ENCODE results near the gene VASH2.
"Not testable (repeated sequence)": the region's sequence is repeated elsewhere in the genome, so short reads cannot be mapped to it uniquely, and the experiment has no call there.

Gene VASH2

GRCh38 chr1:212950243-212951125 lies at the start of gene VASH2:
Gene VASH2, plus strand, starts transcription at chr1:212950541. Its CDS starts 1,002 bp downstream, at chr1:212951543.
- Histone ChIP-seq H3K36me3 (ENCODE audit: control insufficient read depth, insufficient read depth, low read length) (peaks cover 8% of the 10 kb centered on the region), H3K4me3 (ENCODE audit: low read length) (peak within 1 kb of the TSS; percentile 89), H3K27ac (ENCODE audit: low read length) (no peak within 1 kb of the TSS), H3K4me1 (ENCODE audit: control insufficient read depth, insufficient read depth, low read length) (peaks cover 6% of the 10 kb centered on the region; the same call in 1 of the 2 replicates), H3K9me3 (ENCODE audit: control insufficient read depth, insufficient read depth, low read length) (no peaks in the 10 kb centered on the region), H3K27me3 (ENCODE audit: control insufficient read depth, insufficient read depth, low read length) (no peaks in the 10 kb centered on the region)
- no CpG with 5 or more reads among the region's 61 CpGs for WGBS (ENCODE audit: insufficient coverage, insufficient read length)
- peak; percentile 77 for DNase-seq (ENCODE audit: low read depth, low spot score)

DNA sequence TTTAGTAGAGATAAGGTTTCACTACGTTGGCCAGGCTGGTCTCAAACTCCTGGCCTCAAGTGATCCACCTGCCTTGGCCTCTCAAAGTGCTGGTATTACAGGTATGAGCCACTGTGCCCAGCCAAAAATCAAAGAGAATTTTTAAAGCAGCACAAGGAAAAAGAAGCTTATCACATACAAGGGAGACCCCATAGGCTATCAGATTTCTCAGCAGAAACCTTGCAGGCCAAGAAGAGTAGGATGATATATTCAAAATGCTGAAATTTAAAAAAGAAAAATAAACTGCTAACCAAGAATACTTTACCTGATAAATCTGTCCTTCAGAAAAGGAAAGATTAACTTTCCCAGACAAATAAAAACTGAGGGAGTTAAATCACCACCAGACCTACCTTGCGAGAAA lies 49.1 kb upstream of the VASH2 start:
- H3K27ac ChIP-seq (ENCODE audit: low read length) = no peak overlapping the region
- WGBS (ENCODE audit: insufficient coverage, insufficient read length) = no CpG with 5 or more reads among the region's 2 CpGs

GRCh38 chr1:212902054-212902453 lies 48.3 kb upstream of the VASH2 start:
- no peak for DNase-seq (ENCODE audit: low read depth, low spot score)
- Histone ChIP-seq H3K4me1 (ENCODE audit: control insufficient read depth, insufficient read depth, low read length) (peaks cover under 1% of the 10 kb centered on the region), H3K36me3 (ENCODE audit: control insufficient read depth, insufficient read depth, low read length) (peaks cover 12% of the 10 kb centered on the region; the same call in 1 of the 2 replicates), H3K4me3 (ENCODE audit: low read length) (no peak overlapping the region), H3K27me3 (ENCODE audit: control insufficient read depth, insufficient read depth, low read length) (no peaks in the 10 kb centered on the region), H3K9me3 (ENCODE audit: control insufficient read depth, insufficient read depth, low read length) (no peaks in the 10 kb centered on the region; the same call in 1 of the 2 replicates), H3K27ac (ENCODE audit: low read length) (no peak overlapping the region)
- no CpG with 5 or more reads among the region's 3 CpGs for WGBS (ENCODE audit: insufficient coverage, insufficient read length)

More for the DNA sequence above, 49.1 kb upstream of the VASH2 start:
- Histone ChIP-seq H3K4me1 (ENCODE audit: control insufficient read depth, insufficient read depth, low read length) (no peaks in the 10 kb centered on the region; the same call in 1 of the 2 replicates), H3K36me3 (ENCODE audit: control insufficient read depth, insufficient read depth, low read length) (peaks cover 11% of the 10 kb centered on the region; the same call in 1 of the 2 replicates), H3K9me3 (ENCODE audit: control insufficient read depth, insufficient read depth, low read length) (no peaks in the 10 kb centered on the region; the same call in 1 of the 2 replicates), H3K4me3 (ENCODE audit: low read length) (no peak overlapping the region), H3K27me3 (ENCODE audit: control insufficient read depth, insufficient read depth, low read length) (no peaks in the 10 kb centered on the region)
- DNase-seq (ENCODE audit: low read depth, low spot score) = no peak

DNA sequence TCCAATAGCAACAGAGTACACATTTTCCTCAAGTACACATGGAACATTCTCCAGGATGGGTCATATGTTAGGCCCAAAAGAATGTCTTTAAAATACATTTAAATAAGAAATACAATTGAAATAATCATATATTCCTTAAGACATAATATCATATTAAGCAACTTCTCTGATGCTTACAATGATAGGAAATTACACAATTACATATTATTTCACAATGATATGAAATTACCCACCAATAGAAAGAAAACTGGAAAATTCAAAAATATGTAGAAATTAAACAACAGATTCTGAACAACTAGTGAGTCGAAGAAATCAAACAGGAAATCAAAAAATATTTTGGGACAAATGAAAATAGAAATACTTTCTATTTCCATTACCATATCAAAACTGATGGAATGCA lies 46.7 kb upstream of the VASH2 start:
- no peak overlapping the region for H3K4me3 ChIP-seq (ENCODE audit: low read length)
- no CpG with 5 or more reads among the region's 1 CpG for WGBS (ENCODE audit: insufficient coverage, insufficient read length)
- H3K27ac ChIP-seq (ENCODE audit: low read length) = no peak overlapping the region
- no peaks in the 10 kb centered on the region for H3K27me3 ChIP-seq (ENCODE audit: control insufficient read depth, insufficient read depth, low read length)
- H3K9me3 ChIP-seq (ENCODE audit: control insufficient read depth, insufficient read depth, low read length) = no peaks in the 10 kb centered on the region; the same call in 1 of the 2 replicates
- H3K4me1 ChIP-seq (ENCODE audit: control insufficient read depth, insufficient read depth, low read length) = peaks cover 4% of the 10 kb centered on the region
- DNase-seq (ENCODE audit: low read depth, low spot score) = no peak
- H3K36me3 ChIP-seq (ENCODE audit: control insufficient read depth, insufficient read depth, low read length) = peaks cover 9% of the 10 kb centered on the region; the same call in 1 of the 2 replicates

DNA sequence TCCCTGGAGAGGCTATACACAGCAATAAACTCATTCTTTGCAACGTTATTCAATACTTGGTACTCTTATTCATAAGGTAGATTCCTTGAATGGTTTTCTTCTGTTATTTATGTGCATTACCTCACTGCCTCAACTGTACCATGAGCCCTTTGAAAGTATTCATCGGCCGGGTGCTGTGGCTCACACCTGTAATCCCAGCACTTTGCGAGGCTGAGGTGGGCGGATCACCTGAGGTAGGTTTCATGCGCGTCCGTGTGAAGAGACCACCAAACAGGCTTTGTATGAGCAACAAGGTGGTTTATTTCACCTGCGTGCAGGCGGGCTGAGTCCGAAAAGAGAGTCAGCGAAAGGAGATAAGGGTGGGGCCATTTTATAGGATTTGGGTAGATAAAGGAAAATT lies 42.3 kb upstream of the VASH2 start:
- not testable (repeated sequence) for H3K36me3 ChIP-seq (ENCODE audit: control insufficient read depth, insufficient read depth, low read length); H3K27me3 ChIP-seq (ENCODE audit: control insufficient read depth, insufficient read depth, low read length); H3K9me3 ChIP-seq (ENCODE audit: control insufficient read depth, insufficient read depth, low read length); H3K4me1 ChIP-seq (ENCODE audit: control insufficient read depth, insufficient read depth, low read length); DNase-seq (ENCODE audit: low read depth, low spot score); H3K4me3 ChIP-seq (ENCODE audit: low read length)
- no CpG with 5 or more reads among the region's 12 CpGs for WGBS (ENCODE audit: insufficient coverage, insufficient read length)
- peak overlapping the region; percentile 14 for H3K27ac ChIP-seq (ENCODE audit: low read length)

DNA sequence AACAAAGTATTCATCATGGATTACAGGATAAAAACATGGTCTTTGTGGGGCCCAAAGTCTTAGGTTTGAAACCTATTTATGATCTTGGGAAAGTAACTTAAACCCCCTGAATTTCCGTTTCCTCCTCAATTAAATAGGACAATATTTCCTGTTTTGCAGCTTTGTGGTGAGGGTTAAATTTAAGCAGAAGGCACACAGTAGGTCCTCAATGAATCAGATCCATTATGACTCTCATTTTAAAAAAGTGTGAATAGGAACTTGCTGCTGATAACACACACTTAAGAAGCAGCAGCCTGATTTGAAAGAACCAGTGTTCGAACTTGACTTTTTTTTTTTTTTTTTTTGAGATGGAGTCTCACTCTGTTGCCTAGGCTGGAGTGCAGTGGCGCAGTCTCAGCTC lies 41.4 kb upstream of the VASH2 start:
- H3K27ac ChIP-seq (ENCODE audit: low read length) = peak overlapping the region; percentile 59

DNA sequence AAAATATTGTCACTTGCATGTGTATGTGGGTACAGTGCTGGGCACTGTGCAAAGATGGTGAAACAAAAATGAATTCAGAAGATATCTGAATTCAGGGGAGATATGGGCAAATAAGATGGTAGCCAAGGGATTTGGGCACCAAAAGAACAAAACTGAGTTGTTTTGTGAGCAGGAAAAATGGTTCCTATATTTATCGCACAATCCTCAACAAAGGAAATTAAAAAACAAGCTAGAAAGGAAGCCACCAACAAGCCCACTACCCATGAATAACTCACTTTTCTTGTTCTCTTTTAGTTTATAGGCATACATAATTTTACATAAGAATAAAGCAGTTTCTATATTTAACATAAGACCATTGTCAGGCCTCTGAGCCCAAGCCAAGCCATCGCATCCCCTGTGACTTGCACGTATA lies 40.7 kb upstream of the VASH2 start:
- no peak for DNase-seq (ENCODE audit: low read depth, low spot score)
- Histone ChIP-seq H3K4me3 (ENCODE audit: low read length) (no peak overlapping the region), H3K4me1 (ENCODE audit: control insufficient read depth, insufficient read depth, low read length) (peaks cover 5% of the 10 kb centered on the region), H3K9me3 (ENCODE audit: control insufficient read depth, insufficient read depth, low read length) (no peaks in the 10 kb centered on the region), H3K36me3 (ENCODE audit: control insufficient read depth, insufficient read depth, low read length) (peaks cover 2% of the 10 kb centered on the region; the same call in 1 of the 2 replicates), H3K27ac (ENCODE audit: low read length) (peak overlapping the region; percentile 59), H3K27me3 (ENCODE audit: control insufficient read depth, insufficient read depth, low read length) (no peaks in the 10 kb centered on the region)
- no CpG with 5 or more reads among the region's 3 CpGs for WGBS (ENCODE audit: insufficient coverage, insufficient read length)

More for the DNA sequence above, 41.4 kb upstream of the VASH2 start:
- peaks cover 2% of the 10 kb centered on the region; the same call in 1 of the 2 replicates for H3K36me3 ChIP-seq (ENCODE audit: control insufficient read depth, insufficient read depth, low read length)
- H3K4me3 ChIP-seq (ENCODE audit: low read length) = no peak overlapping the region
- DNase-seq (ENCODE audit: low read depth, low spot score) = no peak
- peaks cover 5% of the 10 kb centered on the region for H3K4me1 ChIP-seq (ENCODE audit: control insufficient read depth, insufficient read depth, low read length)
- WGBS (ENCODE audit: insufficient coverage, insufficient read length) = no CpG with 5 or more reads among the region's 3 CpGs
- H3K27me3 ChIP-seq (ENCODE audit: control insufficient read depth, insufficient read depth, low read length) = no peaks in the 10 kb centered on the region
- no peaks in the 10 kb centered on the region; the same call in 1 of the 2 replicates for H3K9me3 ChIP-seq (ENCODE audit: control insufficient read depth, insufficient read depth, low read length)

DNA sequence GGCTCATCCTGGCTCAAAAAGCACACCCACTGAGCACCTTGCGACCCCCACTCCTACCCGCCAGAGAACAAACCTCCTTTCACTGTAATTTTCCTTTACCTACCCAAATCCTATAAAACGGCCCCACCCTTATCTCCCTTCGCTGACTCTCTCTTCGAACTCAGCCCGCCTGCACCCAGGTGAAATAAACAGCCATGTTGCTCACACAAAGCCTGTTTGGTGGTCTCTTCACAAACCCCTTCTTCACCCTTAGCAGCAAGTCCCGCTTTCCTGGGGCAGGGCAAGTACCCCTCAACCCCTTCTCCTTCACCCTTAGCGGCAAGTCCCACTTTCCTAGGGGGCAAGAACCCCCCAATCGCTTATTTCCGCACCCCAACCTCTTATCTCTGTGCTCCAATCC lies 40.1 kb upstream of the VASH2 start:
- no CpG with 5 or more reads among the region's 10 CpGs for WGBS (ENCODE audit: insufficient coverage, insufficient read length)
- not testable (repeated sequence) for H3K27ac ChIP-seq (ENCODE audit: low read length); H3K9me3 ChIP-seq (ENCODE audit: control insufficient read depth, insufficient read depth, low read length); DNase-seq (ENCODE audit: low read depth, low spot score); H3K4me1 ChIP-seq (ENCODE audit: control insufficient read depth, insufficient read depth, low read length); H3K27me3 ChIP-seq (ENCODE audit: control insufficient read depth, insufficient read depth, low read length); H3K36me3 ChIP-seq (ENCODE audit: control insufficient read depth, insufficient read depth, low read length)
- H3K4me3 ChIP-seq (ENCODE audit: low read length) = peak overlapping the region; percentile 23; the same call in 1 of the 2 replicates

GRCh38 chr1:212913638-212914037 lies 36.7 kb upstream of the VASH2 start:
- not testable (repeated sequence) for H3K4me1 ChIP-seq (ENCODE audit: control insufficient read depth, insufficient read depth, low read length); H3K9me3 ChIP-seq (ENCODE audit: control insufficient read depth, insufficient read depth, low read length); DNase-seq (ENCODE audit: low read depth, low spot score); H3K36me3 ChIP-seq (ENCODE audit: control insufficient read depth, insufficient read depth, low read length); H3K27me3 ChIP-seq (ENCODE audit: control insufficient read depth, insufficient read depth, low read length); H3K27ac ChIP-seq (ENCODE audit: low read length)
- WGBS (ENCODE audit: insufficient coverage, insufficient read length) = 98% methylated on average over 2 of the region's 3 CpGs
- H3K4me3 ChIP-seq (ENCODE audit: low read length) = peak overlapping the region; percentile 4; the same call in 1 of the 2 replicates

DNA sequence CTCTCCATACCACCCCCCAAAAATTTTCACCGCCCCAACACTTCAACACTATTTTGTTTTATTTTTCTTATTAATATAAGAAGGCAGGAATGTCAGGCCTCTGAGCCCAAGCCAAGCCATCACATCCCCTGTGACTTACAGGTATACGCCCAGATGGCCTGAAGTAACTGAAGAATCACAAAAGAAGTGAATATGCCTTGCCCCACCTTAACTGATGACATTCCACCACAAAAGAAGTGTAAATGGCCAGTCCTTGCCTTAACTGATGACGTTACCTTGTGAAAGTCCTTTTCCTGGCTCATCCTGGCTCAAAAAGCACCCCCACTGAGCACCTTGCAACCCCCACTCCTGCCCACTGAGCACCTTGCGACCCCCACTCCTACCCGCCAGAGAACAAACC lies 36.2 kb upstream of the VASH2 start:
- H3K4me3 ChIP-seq (ENCODE audit: low read length); H3K27me3 ChIP-seq (ENCODE audit: control insufficient read depth, insufficient read depth, low read length); H3K36me3 ChIP-seq (ENCODE audit: control insufficient read depth, insufficient read depth, low read length); H3K9me3 ChIP-seq (ENCODE audit: control insufficient read depth, insufficient read depth, low read length); H3K4me1 ChIP-seq (ENCODE audit: control insufficient read depth, insufficient read depth, low read length); H3K27ac ChIP-seq (ENCODE audit: low read length); DNase-seq (ENCODE audit: low read depth, low spot score): not testable (repeated sequence)
- no CpG with 5 or more reads among the region's 5 CpGs for WGBS (ENCODE audit: insufficient coverage, insufficient read length)

Measured in iPS DF 6.9 (cell line).